22Rv1 (cell line): ENCODE results near the gene LRMDA.

Experiments
- H3K27ac ChIP-seq: fragments of 450-650 bp; 2 replicates; pipeline ENCODE4 v1.5.1; 2017
- ZFX ChIP-seq: fragments of 450-650 bp; IDR thresholded peaks from 2 replicates; pipeline ENCODE4 v1.6.1; 2017; ENCODE audit warnings: antibody characterized with exemption, borderline replicate concordance
- TF ChIP-seq, protein P1 (sequence below): fragments of 450-650 bp; IDR thresholded peaks from 2 replicates; pipeline ENCODE4 v1.5.1; 2017; ENCODE audit warnings: mild to moderate bottlenecking

LRMDA gene

DNA sequence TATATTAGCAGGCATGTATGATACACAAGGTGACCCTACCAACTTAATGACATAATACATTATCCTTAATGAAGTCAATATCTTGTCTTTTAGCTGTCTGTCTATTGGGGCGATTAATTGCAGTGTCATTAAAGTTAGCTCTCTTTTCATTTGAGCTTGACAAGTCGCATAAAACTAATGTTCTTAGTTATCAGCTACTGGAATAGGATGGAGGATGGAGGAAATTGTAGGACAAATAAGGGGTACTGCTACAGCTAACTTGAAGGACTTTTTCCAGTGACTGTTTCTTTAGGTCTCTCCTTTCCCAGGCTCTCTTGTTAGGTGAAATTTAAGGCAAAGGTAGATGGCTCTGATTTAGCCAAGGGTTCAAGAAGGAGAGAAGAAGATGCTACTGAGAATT, 506.4 kb downstream of the LRMDA start:
- H3K27ac ChIP-seq = no peak overlapping the region
- TF ChIP-seq, protein P1, sequence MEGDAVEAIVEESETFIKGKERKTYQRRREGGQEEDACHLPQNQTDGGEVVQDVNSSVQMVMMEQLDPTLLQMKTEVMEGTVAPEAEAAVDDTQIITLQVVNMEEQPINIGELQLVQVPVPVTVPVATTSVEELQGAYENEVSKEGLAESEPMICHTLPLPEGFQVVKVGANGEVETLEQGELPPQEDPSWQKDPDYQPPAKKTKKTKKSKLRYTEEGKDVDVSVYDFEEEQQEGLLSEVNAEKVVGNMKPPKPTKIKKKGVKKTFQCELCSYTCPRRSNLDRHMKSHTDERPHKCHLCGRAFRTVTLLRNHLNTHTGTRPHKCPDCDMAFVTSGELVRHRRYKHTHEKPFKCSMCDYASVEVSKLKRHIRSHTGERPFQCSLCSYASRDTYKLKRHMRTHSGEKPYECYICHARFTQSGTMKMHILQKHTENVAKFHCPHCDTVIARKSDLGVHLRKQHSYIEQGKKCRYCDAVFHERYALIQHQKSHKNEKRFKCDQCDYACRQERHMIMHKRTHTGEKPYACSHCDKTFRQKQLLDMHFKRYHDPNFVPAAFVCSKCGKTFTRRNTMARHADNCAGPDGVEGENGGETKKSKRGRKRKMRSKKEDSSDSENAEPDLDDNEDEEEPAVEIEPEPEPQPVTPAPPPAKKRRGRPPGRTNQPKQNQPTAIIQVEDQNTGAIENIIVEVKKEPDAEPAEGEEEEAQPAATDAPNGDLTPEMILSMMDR = no peak
- TF ChIP-seq ZFX = no peak

DNA sequence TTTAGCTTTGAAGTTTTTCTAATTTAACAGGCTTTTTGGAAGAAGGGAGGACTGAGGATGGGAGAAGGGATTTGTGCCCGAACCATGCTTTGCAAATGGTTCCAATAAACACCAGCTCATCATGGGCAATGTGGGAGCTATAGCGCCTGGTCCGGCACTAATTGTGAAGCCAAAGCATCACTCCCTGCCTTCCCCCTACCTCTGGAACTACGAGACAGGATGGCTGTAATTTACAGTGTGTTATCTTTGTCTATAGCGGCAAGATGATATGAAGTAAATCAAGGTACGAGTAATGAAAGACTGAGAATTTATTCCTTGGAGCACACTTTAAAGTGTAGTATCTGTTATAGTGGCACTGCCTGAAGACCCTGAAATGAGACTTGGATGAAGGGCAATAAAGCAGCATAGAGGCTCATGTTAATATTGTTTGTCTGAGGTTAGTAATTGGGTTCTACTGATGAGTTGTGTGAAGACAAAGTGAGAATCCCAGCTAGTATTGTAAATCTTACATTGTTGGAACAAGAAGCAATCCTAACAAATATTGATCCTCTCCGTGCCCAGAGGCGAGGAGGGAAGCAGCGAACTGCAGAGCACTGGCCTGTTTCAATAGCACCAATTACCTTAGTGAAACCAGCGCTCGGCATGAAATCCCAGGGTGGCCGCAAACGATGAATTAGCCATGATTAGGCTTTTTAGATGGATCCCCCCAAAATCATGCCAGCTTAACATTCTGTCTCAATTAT, 507.1 kb downstream of the LRMDA start:
- no peak overlapping the region for H3K27ac ChIP-seq
- TF ChIP-seq, protein P1 = no peak
- TF ChIP-seq ZFX = no peak

DNA sequence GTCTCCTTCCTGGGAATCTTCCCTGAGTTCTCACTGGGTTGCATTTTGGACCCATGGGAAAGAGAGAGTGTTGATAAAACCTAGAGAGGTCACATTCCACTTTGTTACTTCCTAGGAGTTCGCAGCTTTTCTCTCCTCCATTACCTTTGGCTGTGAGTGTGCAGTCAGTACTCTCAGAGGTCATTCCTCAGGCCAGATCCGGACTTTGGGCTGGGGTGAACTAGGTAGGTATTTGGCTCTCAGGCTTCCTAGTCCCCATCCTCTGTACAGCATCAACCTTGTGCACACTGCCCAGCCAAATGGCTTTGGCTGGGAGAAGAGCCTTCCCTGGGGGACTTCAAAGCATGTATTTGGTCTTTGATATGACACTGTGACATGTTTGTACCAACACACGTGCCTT, 508.1 kb downstream of the LRMDA start:
- no peak overlapping the region for H3K27ac ChIP-seq
- no peak for TF ChIP-seq ZFX
- TF ChIP-seq, protein P1 = no peak

DNA sequence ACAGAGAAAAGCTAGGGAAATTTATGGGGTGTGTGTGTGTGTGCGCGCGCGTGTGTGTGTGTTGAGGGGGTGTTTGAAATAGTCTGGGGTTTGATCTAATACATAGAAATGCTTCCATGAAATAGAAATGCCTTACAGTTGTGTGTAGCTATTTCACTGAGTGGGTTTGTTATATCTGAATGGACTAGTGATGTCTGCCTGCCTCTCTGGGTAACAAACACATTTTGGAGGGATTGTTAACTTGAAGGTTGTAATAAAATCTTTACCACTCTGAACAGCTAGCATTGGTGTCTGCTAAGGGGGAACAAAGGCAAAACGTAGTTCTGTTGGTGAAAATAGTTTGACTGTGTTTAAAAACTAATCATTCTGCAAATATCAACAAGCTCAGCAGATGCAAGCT, 509.3 kb downstream of the LRMDA start:
- H3K27ac ChIP-seq = no peak overlapping the region
- no peak for TF ChIP-seq ZFX
- TF ChIP-seq, protein P1 = no peak

DNA sequence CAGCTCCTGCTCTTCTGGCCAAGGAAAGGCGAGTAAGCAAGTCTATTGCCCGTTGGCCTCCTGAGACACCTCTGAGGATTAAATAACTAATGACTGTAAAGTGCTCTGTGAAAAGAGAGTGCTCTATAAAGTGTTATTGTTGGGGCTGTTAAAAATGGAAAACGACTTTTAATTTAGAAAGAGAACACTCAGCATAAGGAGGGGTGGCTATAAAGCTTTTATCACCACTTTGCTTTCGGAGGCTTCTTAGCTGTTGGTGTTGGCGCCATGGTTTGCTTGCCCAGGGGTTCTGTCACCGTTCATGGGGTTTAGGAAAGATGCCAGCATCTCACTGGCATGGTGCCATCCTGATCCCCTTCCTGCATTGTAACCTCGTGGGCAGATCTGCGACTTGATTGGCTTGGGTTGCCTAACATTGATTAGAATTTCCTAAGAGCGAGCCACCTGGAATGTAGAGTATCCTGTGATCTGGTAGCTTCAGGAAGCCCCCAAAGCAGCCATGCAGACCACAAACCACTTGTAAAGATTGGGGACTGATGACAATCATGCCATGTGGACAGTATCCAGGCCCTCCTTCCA, 509.9 kb downstream of the LRMDA start:
- no peak for TF ChIP-seq ZFX
- TF ChIP-seq, protein P1 = no peak
- H3K27ac ChIP-seq = no peak overlapping the region

DNA sequence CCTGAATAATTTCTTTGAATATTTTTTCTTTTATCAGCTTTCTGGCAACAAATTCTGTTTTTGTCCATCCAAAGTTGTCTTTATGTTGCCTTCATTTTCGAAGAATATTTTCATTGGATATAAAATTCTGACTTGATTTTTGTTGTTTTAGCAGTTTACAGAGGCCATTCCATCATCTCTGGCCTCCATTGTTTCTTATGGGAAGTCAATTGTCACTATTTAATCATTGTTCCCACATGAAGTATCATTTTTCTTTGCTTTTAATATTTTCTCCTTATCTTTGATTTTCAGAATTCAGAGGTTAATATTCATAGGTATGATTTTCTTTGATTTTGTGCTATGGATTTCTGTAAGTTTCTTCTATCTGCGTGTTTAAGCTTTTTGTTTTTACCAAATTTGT, 512.6 kb downstream of the LRMDA start:
- H3K27ac ChIP-seq = no peak overlapping the region
- TF ChIP-seq ZFX = no peak
- TF ChIP-seq, protein P1 = no peak

DNA sequence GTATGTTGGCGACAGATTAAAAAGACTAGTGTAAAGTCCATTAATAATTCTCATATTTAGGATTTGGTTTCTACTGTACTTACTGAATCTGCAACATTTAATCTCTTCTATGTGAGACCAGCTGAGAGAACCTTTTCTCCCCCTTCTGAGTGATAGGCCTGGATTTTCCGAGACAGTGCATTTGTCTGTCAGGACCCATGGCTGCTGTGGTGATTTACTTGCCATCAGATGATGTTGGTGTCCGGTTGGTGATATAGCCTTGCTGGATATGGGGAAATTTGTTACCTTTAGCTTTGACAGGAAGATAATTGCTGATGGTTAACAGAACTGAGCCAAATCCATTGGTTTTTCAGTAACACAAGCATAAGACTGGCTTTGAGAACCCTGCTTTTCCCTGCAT, 517.2 kb downstream of the LRMDA start:
- no peak for TF ChIP-seq ZFX
- TF ChIP-seq, protein P1 = no peak

More for the DNA sequence above, 517.2 kb downstream of the LRMDA start:
- no peak overlapping the region for H3K27ac ChIP-seq
